SU-DHL-6 (cell line): ENCODE data around the gene FAM110C.

Experiments
- CTCF ChIP-seq: fragments of 200-600 bp; sonication (generic); IDR thresholded peaks from one replicate; pipeline ENCODE4 v1.5.1; 2017; ENCODE audit warnings: antibody characterized with exemption, mild to moderate bottlenecking, low read length, moderate library complexity; ENCODE audit not compliant: insufficient read depth, poor library complexity, severe bottlenecking
- EZH2phosphoT487 ChIP-seq: fragments of 200-600 bp; sonication (generic), shearing (Covaris generic); conservative IDR thresholded peaks from 2 replicates; pipeline ENCODE4 v1.6.1; 2018; ENCODE audit warnings: mild to moderate bottlenecking, antibody characterized with exemption, low read length, moderate library complexity, mixed read lengths

- TF ChIP-seq CTCF = no peak
- TF ChIP-seq EZH2phosphoT487 = no peak
Observed at GRCh38 chr2:69366-70344, 23.4 kb upstream of the FAM110C start.
